GM12872 (cell line): ENCODE results near the gene WIPF2.

Experiments used
- TF ChIP-seq, protein P1 (sequence below): IDR thresholded peaks from 3 replicates; pipeline ENCODE4 v1.5.1; 2011; ENCODE audit warnings: low read depth, mild to moderate bottlenecking, low read length, moderate library complexity; ENCODE audit not compliant: insufficient read depth

Gene WIPF2

DNA sequence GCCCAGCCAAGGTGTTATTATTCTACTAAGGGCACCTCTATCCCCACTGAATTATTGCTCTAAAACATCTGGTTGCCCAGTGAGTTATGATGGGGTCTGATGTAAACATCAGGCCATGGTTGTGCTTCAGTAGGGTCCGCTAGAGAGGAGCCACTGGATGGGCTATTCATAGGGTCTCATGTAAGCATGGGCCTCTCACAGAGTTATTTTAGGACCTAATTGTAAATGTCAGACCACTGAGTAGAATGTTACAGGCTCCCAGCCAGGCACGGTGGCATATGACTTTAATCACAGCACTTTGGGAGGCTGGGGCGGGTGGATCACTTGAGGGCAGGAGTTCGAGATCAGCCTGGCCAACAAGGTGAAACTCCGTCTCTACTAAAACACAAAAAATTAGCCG, 36.5 kb upstream of the WIPF2 start:
- TF ChIP-seq, protein P1, sequence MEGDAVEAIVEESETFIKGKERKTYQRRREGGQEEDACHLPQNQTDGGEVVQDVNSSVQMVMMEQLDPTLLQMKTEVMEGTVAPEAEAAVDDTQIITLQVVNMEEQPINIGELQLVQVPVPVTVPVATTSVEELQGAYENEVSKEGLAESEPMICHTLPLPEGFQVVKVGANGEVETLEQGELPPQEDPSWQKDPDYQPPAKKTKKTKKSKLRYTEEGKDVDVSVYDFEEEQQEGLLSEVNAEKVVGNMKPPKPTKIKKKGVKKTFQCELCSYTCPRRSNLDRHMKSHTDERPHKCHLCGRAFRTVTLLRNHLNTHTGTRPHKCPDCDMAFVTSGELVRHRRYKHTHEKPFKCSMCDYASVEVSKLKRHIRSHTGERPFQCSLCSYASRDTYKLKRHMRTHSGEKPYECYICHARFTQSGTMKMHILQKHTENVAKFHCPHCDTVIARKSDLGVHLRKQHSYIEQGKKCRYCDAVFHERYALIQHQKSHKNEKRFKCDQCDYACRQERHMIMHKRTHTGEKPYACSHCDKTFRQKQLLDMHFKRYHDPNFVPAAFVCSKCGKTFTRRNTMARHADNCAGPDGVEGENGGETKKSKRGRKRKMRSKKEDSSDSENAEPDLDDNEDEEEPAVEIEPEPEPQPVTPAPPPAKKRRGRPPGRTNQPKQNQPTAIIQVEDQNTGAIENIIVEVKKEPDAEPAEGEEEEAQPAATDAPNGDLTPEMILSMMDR = no peak

DNA sequence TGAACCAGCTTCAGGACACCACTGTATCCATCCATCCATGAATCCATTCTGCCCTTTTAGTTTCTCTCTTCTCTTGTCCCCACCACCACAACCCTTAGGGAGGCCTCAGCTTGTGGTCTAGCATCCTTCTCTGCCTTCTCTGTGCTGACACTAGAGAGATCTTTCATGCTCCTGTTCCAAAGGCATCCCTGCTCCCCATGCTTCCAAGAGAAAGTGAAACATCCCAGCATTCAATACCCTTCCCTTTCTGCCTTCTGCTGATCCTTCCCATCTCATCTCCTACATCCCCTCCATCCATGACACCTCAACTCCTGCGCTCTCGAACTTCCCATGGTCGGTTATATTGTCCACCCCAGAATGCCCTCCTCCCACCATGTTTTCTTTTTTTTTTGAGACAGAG, 31.9 kb upstream of the WIPF2 start:
- TF ChIP-seq, protein P1 = no peak

DNA sequence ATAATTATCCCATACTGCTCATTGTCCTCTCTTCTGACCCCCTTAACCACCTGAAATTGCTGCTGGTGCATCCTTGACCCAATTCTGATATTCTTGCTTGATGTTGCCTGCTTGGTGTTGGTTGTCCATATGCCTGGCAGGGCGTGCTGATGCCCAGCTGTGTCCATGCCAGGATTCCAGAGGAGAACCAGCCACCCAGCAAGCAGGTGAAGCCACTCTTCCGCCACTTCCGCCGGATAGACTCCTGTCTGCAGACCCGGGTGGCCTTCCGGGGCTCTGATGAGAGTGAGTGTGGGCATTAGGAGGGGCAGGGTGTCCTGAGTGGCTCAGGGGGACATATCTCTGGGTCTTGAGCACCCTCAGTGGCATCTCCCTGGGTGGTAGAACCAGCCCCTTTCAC, 30.4 kb upstream of the WIPF2 start:
- TF ChIP-seq, protein P1 = no peak

DNA sequence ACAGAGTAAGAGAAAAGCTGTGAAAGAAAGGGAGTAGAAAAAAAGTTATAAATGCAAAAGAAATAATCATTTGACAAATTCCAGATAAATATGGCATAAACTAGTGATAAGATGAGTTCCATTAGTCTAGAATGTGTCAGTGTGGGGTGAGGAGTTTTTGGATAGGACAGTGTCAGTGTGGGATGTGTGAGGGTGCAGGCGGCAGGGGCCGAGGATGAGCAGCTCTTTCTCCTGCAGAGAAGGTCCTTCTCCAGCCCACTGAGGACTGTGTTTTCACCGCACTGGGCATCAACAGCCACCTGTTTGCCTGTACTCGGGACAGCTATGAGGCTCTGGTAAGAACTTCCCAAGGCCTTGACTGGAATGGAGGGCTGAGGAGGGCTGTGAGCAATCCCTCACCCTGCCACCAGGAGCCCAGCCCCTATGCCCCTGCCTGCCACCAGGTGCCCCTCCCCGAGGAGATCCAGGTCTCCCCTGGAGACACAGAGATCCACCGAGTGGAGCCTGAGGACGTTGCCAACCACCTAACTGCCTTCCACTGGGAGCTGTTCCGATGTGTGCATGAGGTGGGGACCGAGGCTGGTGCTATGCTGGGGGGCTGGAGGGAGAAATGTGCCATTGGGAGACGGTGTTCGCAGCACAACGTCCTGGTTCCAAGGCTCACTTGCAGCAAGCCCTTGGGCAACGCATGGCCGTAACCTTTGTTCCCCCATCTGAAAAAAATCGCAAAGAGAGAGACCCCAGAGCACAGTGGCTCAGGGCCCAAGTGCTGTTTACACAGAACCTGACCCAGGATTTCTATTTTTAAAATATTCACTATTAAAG, 28.7 kb upstream of the WIPF2 start:
- TF ChIP-seq, protein P1 = peak; percentile 82

DNA sequence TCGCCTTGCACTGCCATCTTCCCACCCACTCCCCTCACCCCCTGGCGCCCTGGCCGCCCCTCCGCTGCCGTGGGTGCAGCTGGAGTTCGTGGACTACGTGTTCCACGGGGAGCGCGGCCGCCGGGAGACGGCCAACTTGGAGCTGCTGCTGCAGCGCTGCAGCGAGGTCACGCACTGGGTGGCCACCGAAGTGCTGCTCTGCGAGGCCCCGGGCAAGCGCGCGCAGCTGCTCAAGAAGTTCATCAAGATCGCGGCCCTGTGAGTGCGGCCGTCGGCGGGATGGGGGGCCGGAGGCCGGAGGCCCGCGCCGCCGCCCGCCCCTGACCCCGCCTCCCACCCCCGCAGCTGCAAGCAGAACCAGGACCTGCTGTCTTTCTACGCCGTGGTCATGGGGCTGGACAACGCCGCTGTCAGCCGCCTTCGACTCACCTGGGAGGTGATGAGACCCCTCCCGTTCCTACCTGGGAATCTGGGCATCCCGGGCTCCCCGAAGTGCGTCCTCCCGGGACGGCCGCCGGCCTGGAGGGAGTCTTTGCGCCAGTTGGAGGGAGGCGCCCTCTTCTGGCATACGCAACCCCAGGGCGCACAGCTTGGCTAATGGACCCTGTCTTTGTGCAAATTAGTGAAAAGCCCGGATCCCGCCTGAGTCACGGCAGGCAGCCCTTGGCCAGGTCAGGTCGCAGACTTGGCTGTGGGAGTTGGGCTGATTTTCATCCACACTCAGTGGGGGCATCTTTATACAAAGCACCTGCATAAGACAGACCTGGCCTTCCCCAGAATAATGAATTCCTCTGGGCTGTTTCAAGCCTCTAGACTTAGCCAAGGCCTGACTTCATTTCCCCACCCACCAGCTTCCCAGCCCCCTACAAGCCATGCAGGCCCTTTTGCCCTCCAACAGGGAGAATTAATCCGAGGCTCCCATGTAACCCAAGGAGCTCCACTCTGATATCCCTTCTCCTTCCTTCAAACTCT, 27.6 kb upstream of the WIPF2 start:
- TF ChIP-seq, protein P1 = peak; percentile 83

DNA sequence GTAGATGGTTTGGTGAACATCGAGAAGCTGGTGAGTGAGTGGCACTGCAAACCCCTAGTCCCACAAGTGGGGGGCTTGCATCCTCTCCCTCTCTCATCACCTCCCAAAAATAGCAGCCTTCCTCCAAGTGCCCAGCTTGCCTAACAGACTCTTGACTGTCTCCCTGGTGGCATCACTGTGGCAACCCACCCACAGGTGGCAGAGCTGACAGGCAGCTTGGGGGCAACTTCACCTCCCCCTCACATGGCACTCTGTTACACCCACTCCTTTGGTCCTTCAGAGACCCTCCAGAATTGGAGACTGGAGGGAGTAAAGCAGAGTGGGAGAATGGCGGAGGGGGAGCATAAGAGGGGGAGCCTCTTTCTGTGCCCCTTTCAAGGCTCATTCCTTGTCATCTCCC, 26.1 kb upstream of the WIPF2 start:
- TF ChIP-seq, protein P1 = no peak

DNA sequence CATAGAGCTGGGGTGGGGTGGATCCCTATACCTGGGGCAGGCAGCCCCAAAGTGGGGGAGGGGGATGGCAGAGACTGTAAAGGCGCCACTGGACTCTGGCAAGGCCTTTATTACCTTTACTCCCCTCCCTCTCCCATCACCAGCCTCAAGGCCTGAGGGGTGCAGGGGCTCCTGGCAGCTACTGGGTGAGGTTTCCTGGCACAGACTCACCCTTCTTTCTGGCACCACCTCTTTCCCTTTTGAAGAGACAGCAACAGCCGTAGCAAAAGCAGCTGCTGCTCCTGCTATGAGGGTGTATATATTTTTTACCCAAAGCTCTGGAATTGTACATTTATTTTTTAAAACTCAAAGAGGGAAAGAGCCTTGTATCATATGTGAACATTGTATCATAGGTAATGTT, 24.3 kb upstream of the WIPF2 start:
- TF ChIP-seq, protein P1 = no peak
